ENCODE measurements around the gene KIF22. TPM values are rescaled to one million over a fixed set of nuclear protein-coding genes. Genes with fewer than 3 reads are reported as not detected.

KIF22 gene
- total RNA-seq, 1 donor from 2014 or later = 31.9 TPM

DNA sequence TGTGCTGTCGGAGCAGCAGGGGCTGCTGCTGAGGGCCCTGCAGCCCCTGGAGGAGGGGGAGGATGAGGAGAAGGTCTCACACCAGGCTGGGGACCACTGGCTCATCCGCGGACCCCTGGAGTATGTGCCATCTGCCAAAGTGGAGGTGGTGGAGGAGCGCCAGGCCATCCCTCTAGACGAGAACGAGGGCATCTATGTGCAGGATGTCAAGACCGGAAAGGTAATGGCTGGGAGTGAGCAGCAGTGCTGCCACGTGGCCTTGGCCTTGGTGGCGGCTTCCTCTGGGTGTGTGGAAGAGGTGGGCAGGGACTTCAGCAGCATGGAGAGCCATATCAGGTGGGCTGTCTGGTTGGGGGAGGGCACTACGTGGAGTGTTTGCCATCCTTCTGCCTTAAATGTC, 49.7 kb downstream of the KIF22 start:
- H3K4me3 Mint-ChIP-seq (ENCODE audit: unreplicated experiment) = no peak overlapping the region
- no peak for DNase-seq
- no peak for TF ChIP-seq CTCF (IDR thresholded peaks at IDR 0.05; ENCODE audit: partially characterized antibody, unreplicated experiment)
- H3K27ac Mint-ChIP-seq (ENCODE audit: unreplicated experiment) = no peak overlapping the region
- peaks cover 1% of the 10 kb centered on the region for H3K36me3 Mint-ChIP-seq (ENCODE audit: unreplicated experiment)
- peaks cover 9% of the 10 kb centered on the region for H3K27me3 Mint-ChIP-seq (ENCODE audit: unreplicated experiment)
- peaks cover 2% of the 10 kb centered on the region for H3K9me3 Mint-ChIP-seq (ENCODE audit: unreplicated experiment)
- peaks cover 2% of the 10 kb centered on the region for H3K4me1 Mint-ChIP-seq (ENCODE audit: low read depth, unreplicated experiment)

- peaks cover 5% of the 10 kb centered on the region for H3K36me3 Mint-ChIP-seq (ENCODE audit: unreplicated experiment)
- no peak for DNase-seq
- no peak for TF ChIP-seq CTCF (IDR thresholded peaks at IDR 0.05; ENCODE audit: partially characterized antibody, unreplicated experiment)
- H3K4me1 Mint-ChIP-seq (ENCODE audit: low read depth, unreplicated experiment) = peaks cover 2% of the 10 kb centered on the region
- peaks cover 11% of the 10 kb centered on the region for H3K27me3 Mint-ChIP-seq (ENCODE audit: unreplicated experiment)
- H3K4me3 Mint-ChIP-seq (ENCODE audit: unreplicated experiment) = no peak overlapping the region
- H3K27ac Mint-ChIP-seq (ENCODE audit: unreplicated experiment) = no peak overlapping the region
- peaks cover 2% of the 10 kb centered on the region for H3K9me3 Mint-ChIP-seq (ENCODE audit: unreplicated experiment)
These were observed 51.1 kb downstream of the KIF22 start for GRCh38 chr16:29841631-29842030.

GRCh38 chr16:29842732-29843346, 52.3 kb downstream of the KIF22 start:
- no peak for DNase-seq
- Mint-ChIP-seq H3K9me3 (ENCODE audit: unreplicated experiment) (peaks cover 2% of the 10 kb centered on the region), H3K36me3 (ENCODE audit: unreplicated experiment) (peaks cover 5% of the 10 kb centered on the region), H3K27ac (ENCODE audit: unreplicated experiment) (no peak overlapping the region), H3K4me1 (ENCODE audit: low read depth, unreplicated experiment) (peaks cover 2% of the 10 kb centered on the region), H3K27me3 (ENCODE audit: unreplicated experiment) (peaks cover 8% of the 10 kb centered on the region), H3K4me3 (ENCODE audit: unreplicated experiment) (no peak overlapping the region)
- no peak for TF ChIP-seq CTCF (IDR thresholded peaks at IDR 0.05; ENCODE audit: partially characterized antibody, unreplicated experiment)

DNA sequence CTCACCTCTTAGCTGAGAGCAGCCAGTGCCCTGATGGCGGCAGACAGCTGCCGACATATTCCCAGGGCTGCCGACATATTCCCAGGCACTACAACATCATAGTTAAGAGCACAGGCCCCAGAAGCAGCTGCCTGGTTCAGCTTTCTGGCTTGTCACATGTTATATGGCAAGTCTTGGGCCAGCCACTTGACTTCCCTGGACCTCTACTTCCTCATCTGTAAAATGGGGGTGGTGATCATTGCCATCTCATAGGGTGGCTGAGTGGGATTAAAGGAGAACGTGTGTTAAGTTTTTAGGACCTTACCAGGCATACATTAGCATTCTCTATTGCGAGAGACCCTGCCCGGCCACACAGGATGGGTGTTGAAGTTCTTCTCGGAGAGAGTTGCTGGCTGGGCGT, 53.4 kb downstream of the KIF22 start:
- H3K4me1 Mint-ChIP-seq (ENCODE audit: low read depth, unreplicated experiment) = peaks cover 2% of the 10 kb centered on the region
- H3K4me3 Mint-ChIP-seq (ENCODE audit: unreplicated experiment) = no peak overlapping the region
- H3K9me3 Mint-ChIP-seq (ENCODE audit: unreplicated experiment) = peaks cover 2% of the 10 kb centered on the region
- no peak overlapping the region for H3K27ac Mint-ChIP-seq (ENCODE audit: unreplicated experiment)
- peaks cover 5% of the 10 kb centered on the region for H3K36me3 Mint-ChIP-seq (ENCODE audit: unreplicated experiment)
- no peak for DNase-seq
- peaks cover 8% of the 10 kb centered on the region for H3K27me3 Mint-ChIP-seq (ENCODE audit: unreplicated experiment)
- TF ChIP-seq CTCF (IDR thresholded peaks at IDR 0.05; ENCODE audit: partially characterized antibody, unreplicated experiment) = no peak

DNA sequence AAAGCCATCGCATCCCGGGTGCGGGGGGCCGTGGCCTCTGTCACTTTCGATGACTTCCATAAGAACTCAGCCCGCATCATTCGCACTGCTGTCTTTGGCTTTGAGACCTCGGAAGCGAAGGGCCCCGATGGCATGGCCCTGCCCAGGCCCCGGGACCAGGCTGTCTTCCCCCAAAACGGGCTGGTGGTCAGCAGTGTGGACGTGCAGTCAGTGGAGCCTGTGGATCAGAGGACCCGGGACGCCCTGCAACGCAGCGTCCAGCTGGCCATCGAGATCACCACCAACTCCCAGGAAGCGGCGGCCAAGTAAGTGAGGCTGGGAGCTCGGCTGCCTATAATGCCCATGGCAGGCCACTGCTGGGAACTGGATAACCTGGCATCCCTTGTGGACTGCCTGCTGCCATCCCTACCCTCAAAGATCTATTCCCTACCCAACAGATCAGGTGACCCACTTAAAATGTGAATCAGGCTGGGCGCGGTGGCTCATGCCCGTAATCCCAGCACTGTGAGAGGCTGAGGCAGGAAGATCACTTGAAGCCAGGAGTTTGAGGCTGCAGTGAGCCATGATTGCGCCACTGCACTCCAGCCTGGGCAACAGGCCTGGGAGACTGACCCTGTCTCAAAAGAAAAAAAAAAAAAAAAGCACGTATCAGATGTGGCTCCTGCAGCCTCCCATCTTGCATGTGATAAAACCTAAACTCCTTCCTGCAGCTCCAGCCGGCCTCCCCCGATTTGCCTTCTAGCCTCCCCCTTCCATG, 54.2 kb downstream of the KIF22 start:
- no peak overlapping the region for H3K27ac Mint-ChIP-seq (ENCODE audit: unreplicated experiment)
- H3K27me3 Mint-ChIP-seq (ENCODE audit: unreplicated experiment) = peaks cover 8% of the 10 kb centered on the region
- H3K9me3 Mint-ChIP-seq (ENCODE audit: unreplicated experiment) = peaks cover 2% of the 10 kb centered on the region
- no peak for TF ChIP-seq CTCF (IDR thresholded peaks at IDR 0.05; ENCODE audit: partially characterized antibody, unreplicated experiment)
- H3K36me3 Mint-ChIP-seq (ENCODE audit: unreplicated experiment) = peaks cover 5% of the 10 kb centered on the region
- H3K4me1 Mint-ChIP-seq (ENCODE audit: low read depth, unreplicated experiment) = peaks cover 2% of the 10 kb centered on the region
- no peak overlapping the region for H3K4me3 Mint-ChIP-seq (ENCODE audit: unreplicated experiment)
- DNase-seq = no peak

All from glutamatergic neuron (in vitro differentiated cells).